ENCODE measurements around the gene CRIM1. TPM values are rescaled to one million over a fixed set of nuclear protein-coding genes. Genes with fewer than 3 reads are reported as not detected.

Gene CRIM1
- total RNA-seq, 4 donors from 2014 or later, result 73.7 to 134 (median 80.7) TPM

GRCh38 chr2:36455011-36455410 is 99.4 kb downstream of the CRIM1 start:
- H3K4me1 ChIP-seq, result peaks cover 7 to 39% (median 37%) of the 10 kb centered on the region in 4 donors
- H3K36me3 ChIP-seq, result no peaks in the 10 kb centered on the region
- 61 to 84% methylated on average over 3 to 4 of the region's 4 CpGs for WGBS, 2 donors (ENCODE audit: low coverage in 1 of 2)
- H3K9me3 ChIP-seq, result no peaks in the 10 kb centered on the region
- H3K27ac ChIP-seq, result peak overlapping the region in 3 of 4 donors; percentile 55 to 71 (median 68)
- intact Hi-C loops (cut with DNase I; ENCODE audit: low total_unique reads) (loop anchor here (10.0 kb wide), 1 partner anchor 100 kb away; the partner anchor contains the start of gene CRIM1), in situ Hi-C loops (cut with MboI; ENCODE audit: low pct_ligation_motif_present in 1 of 4, low pct_unique_long_range_greater_than_20kb in 1 of 4, low sequenced_read_pairs in 3 of 4) (loop anchor here in 2 of 4 donors (25.0 kb wide), 1 partner anchor 93 kb away; the partner anchor contains the start of gene CRIM1 (in 2 of the 2))
- no peak for DNase-seq
- no peak overlapping the region for H3K4me3 ChIP-seq
- no peaks in the 10 kb centered on the region for H3K27me3 ChIP-seq
- no peak for TF ChIP-seq POLR2A (IDR thresholded peaks at IDR 0.05)
- no peak for TF ChIP-seq CTCF (IDR thresholded peaks at IDR 0.05)
- TF ChIP-seq POLR2AphosphoS5 (IDR thresholded peaks at IDR 0.05), result no peak
- no peak for TF ChIP-seq EP300 (IDR thresholded peaks at IDR 0.05; ENCODE audit: low read depth)

DNA sequence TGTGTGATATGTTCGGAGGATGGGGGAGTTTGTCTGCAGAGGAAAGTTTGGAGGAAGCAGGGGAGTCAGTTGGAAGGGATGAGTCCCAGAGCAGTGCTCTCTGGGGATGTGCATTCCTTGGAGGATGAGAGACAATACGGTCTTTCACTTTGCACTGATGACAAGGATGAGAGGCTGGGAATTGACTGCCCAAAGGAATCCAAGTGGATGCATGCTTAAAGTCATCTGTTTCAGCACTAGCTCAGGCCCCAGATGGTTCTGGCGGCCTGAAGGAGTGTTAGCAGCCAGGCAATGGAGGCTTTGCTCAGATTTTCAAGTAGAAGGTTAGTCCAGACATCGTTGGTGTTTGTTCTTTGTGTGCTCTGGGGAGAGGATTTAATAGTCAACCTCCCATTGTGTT is 100.2 kb downstream of the CRIM1 start:
- Histone ChIP-seq H3K9me3 (no peaks in the 10 kb centered on the region), H3K27me3 (no peaks in the 10 kb centered on the region), H3K4me3 (no peak overlapping the region), H3K27ac (peak overlapping the region; percentile 39 to 71 (median 62)), H3K36me3 (no peaks in the 10 kb centered on the region), H3K4me1 (peaks cover 0 to 39% (median 34%) of the 10 kb centered on the region in 4 donors)
- no peak for DNase-seq
- intact Hi-C loops (cut with DNase I; ENCODE audit: low total_unique reads) (loop anchor here (10.0 kb wide), 1 partner anchor 101 kb away; the partner anchor contains the start of gene CRIM1), in situ Hi-C loops (cut with MboI; ENCODE audit: low pct_ligation_motif_present in 1 of 4, low pct_unique_long_range_greater_than_20kb in 1 of 4, low sequenced_read_pairs in 3 of 4) (loop anchor here in 2 of 4 donors (25.0 kb wide), 1 partner anchor 93 kb away; the partner anchor contains the start of gene CRIM1 (in 2 of the 2))
- TF ChIP-seq EP300 (IDR thresholded peaks at IDR 0.05; ENCODE audit: low read depth) (no peak), POLR2A (IDR thresholded peaks at IDR 0.05) (no peak), CTCF (IDR thresholded peaks at IDR 0.05) (no peak), POLR2AphosphoS5 (IDR thresholded peaks at IDR 0.05) (no peak)
- 73 to 87% methylated on average over 2 to 4 of the region's 4 CpGs for WGBS, 2 donors (ENCODE audit: low coverage in 1 of 2)

GRCh38 chr2:36456227-36457175 is 100.9 kb downstream of the CRIM1 start:
- TF ChIP-seq POLR2AphosphoS5 (IDR thresholded peaks at IDR 0.05) (peak in 1 of 3 donors; percentile 15), CTCF (IDR thresholded peaks at IDR 0.05) (no peak)
- Histone ChIP-seq H3K4me3 (no peak overlapping the region), H3K27ac (peak overlapping the region; percentile 39 to 71 (median 62)), H3K36me3 (no peaks in the 10 kb centered on the region), H3K4me1 (peaks cover under 1 to 45% (median 35%) of the 10 kb centered on the region in 4 donors), H3K27me3 (no peaks in the 10 kb centered on the region), H3K9me3 (no peaks in the 10 kb centered on the region)
- peak; percentile 55 for DNase-seq
- in situ Hi-C loops (cut with MboI; ENCODE audit: low pct_ligation_motif_present in 1 of 4, low pct_unique_long_range_greater_than_20kb in 1 of 4, low sequenced_read_pairs in 3 of 4) (loop anchor here in 2 of 4 donors (25.0 kb wide), 1 partner anchor 94 kb away; the partner anchor contains the start of gene CRIM1 (in 2 of the 2)), intact Hi-C loops (cut with DNase I; ENCODE audit: low total_unique reads) (loop anchor here (10.0 kb wide), 1 partner anchor 102 kb away; the partner anchor contains the start of gene CRIM1)
- 38 to 43% methylated on average over 7 to 17 of the region's 17 CpGs for WGBS, 2 donors (ENCODE audit: low coverage in 1 of 2)

- in situ Hi-C loops (cut with MboI; ENCODE audit: low pct_ligation_motif_present in 1 of 4, low pct_unique_long_range_greater_than_20kb in 1 of 4, low sequenced_read_pairs in 3 of 4), result loop anchor here in 2 of 4 donors (25.0 kb wide), 1 partner anchor 96 kb away; the partner anchor contains the start of gene CRIM1 (in 2 of the 2)
- WGBS, 2 donors (ENCODE audit: low coverage in 1 of 2), result 87 to 90% methylated on average over 2 to 5 of the region's 5 CpGs
- DNase-seq, result no peak
- H3K27me3 ChIP-seq, result no peaks in the 10 kb centered on the region
- no peak for TF ChIP-seq POLR2AphosphoS5 (IDR thresholded peaks at IDR 0.05)
- TF ChIP-seq CTCF (IDR thresholded peaks at IDR 0.05), result no peak
- no peak for TF ChIP-seq EP300 (IDR thresholded peaks at IDR 0.05; ENCODE audit: low read depth)
- TF ChIP-seq POLR2A (IDR thresholded peaks at IDR 0.05), result no peak
- peaks cover 13 to 56% (median 46%) of the 10 kb centered on the region in 4 donors for H3K4me1 ChIP-seq
- intact Hi-C loops (cut with DNase I; ENCODE audit: low total_unique reads), result loop anchor here (10.0 kb wide), 1 partner anchor 103 kb away; the partner anchor contains the start of gene CRIM1
- H3K9me3 ChIP-seq, result no peaks in the 10 kb centered on the region
- no peak overlapping the region for H3K4me3 ChIP-seq
- peak overlapping the region; percentile 17 to 55 (median 30) for H3K27ac ChIP-seq
- H3K36me3 ChIP-seq, result no peaks in the 10 kb centered on the region
These were observed 102.5 kb downstream of the CRIM1 start for GRCh38 chr2:36458106-36458505.
